ENCODE data around the gene ITGAV.

The ITGAV gene

DNA sequence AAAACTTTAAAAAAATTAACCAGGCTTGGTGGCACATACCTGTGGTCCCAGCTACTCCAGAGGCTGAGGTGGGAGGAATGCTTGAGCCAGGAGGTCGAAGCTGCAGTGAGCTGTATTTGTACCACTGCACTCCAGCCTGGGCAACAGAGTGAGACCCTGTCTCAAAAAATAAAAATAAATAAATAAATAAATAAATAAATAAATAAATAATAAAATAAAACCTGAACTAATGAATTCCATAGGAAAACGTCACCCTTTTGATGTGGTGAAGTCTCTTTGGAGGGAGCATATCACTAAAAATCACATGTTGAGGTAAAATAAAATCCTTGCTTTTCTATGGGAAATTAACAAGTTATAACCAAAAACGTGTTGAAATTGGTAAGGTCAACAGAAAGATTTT, 29.6 kb upstream of the ITGAV start:
- TF ChIP-seq RAD21 (IDR thresholded peaks at IDR 0.05; ENCODE audit: low read depth) (no peak), YY1 (IDR thresholded peaks at IDR 0.05; ENCODE audit: low read depth) (no peak), ZBTB7A (IDR thresholded peaks at IDR 0.05; ENCODE audit: low read depth) (no peak), TEAD4 (IDR thresholded peaks at IDR 0.05) (no peak), EGR1 (IDR thresholded peaks at IDR 0.05) (no peak), CREB1 (IDR thresholded peaks at IDR 0.05; ENCODE audit: low read depth) (no peak), EP300 (IDR thresholded peaks at IDR 0.05; ENCODE audit: borderline replicate concordance) (no peak), CEBPB (IDR thresholded peaks at IDR 0.05) (no peak), NFIC (IDR thresholded peaks at IDR 0.05) (no peak), FOXM1 (IDR thresholded peaks at IDR 0.05; ENCODE audit: borderline replicate concordance, low read depth) (no peak), TCF12 (IDR thresholded peaks at IDR 0.05; ENCODE audit: low read depth) (no peak), TAF1 (IDR thresholded peaks at IDR 0.05; ENCODE audit: low read depth) (no peak)
- TF ChIP-seq, protein P1, sequence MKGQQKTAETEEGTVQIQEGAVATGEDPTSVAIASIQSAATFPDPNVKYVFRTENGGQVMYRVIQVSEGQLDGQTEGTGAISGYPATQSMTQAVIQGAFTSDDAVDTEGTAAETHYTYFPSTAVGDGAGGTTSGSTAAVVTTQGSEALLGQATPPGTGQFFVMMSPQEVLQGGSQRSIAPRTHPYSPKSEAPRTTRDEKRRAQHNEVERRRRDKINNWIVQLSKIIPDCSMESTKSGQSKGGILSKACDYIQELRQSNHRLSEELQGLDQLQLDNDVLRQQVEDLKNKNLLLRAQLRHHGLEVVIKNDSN (IDR thresholded peaks at IDR 0.05), result no peak
- TF ChIP-seq, protein P2, sequence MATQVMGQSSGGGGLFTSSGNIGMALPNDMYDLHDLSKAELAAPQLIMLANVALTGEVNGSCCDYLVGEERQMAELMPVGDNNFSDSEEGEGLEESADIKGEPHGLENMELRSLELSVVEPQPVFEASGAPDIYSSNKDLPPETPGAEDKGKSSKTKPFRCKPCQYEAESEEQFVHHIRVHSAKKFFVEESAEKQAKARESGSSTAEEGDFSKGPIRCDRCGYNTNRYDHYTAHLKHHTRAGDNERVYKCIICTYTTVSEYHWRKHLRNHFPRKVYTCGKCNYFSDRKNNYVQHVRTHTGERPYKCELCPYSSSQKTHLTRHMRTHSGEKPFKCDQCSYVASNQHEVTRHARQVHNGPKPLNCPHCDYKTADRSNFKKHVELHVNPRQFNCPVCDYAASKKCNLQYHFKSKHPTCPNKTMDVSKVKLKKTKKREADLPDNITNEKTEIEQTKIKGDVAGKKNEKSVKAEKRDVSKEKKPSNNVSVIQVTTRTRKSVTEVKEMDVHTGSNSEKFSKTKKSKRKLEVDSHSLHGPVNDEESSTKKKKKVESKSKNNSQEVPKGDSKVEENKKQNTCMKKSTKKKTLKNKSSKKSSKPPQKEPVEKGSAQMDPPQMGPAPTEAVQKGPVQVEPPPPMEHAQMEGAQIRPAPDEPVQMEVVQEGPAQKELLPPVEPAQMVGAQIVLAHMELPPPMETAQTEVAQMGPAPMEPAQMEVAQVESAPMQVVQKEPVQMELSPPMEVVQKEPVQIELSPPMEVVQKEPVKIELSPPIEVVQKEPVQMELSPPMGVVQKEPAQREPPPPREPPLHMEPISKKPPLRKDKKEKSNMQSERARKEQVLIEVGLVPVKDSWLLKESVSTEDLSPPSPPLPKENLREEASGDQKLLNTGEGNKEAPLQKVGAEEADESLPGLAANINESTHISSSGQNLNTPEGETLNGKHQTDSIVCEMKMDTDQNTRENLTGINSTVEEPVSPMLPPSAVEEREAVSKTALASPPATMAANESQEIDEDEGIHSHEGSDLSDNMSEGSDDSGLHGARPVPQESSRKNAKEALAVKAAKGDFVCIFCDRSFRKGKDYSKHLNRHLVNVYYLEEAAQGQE (IDR thresholded peaks at IDR 0.05; ENCODE audit: low read depth), result no peak
- TF ChIP-seq, protein P3, sequence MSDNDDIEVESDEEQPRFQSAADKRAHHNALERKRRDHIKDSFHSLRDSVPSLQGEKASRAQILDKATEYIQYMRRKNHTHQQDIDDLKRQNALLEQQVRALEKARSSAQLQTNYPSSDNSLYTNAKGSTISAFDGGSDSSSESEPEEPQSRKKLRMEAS (IDR thresholded peaks at IDR 0.05), result no peak

DNA sequence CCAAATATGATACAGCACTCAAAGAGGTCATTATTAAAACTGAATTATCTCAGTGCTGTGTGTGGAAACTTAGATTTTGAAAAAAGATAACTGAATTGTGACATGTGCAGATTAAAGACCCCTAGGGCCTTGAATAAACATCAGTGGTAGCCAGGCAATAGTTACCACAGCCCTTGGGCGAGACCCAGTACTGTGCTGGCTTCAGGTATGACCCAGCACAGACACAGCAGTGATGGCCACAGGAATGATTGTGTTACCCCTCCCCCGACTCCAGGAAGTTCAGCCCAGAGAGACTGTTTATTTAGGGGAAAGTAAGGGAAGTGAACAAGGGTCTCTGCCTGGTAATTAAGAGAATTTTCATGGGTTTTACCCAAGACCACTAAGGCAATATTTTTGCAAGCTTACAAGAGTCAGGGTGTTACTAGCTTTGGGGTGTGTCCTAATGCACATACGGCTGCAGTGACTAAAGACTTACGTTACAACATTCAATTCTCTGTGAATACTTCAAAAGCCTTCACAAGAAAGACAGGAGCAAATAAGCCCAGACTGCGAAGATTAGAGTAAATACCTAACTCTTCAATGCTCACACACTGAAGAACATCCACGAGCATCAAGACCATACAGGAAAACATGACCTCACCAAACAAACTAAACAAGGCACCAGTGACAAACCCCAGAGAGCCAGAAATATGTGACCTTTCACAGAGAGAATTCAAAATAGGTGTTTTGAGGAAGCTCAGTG, 28.2 kb upstream of the ITGAV start:
- TF ChIP-seq, protein P3 (IDR thresholded peaks at IDR 0.05), result no peak
- TF ChIP-seq, protein P1 (IDR thresholded peaks at IDR 0.05), result no peak
- TF ChIP-seq TCF12 (IDR thresholded peaks at IDR 0.05; ENCODE audit: low read depth) (no peak), FOXM1 (IDR thresholded peaks at IDR 0.05; ENCODE audit: borderline replicate concordance, low read depth) (no peak), EP300 (IDR thresholded peaks at IDR 0.05; ENCODE audit: borderline replicate concordance) (no peak), ZBTB7A (IDR thresholded peaks at IDR 0.05; ENCODE audit: low read depth) (no peak), NFIC (IDR thresholded peaks at IDR 0.05) (no peak), RAD21 (IDR thresholded peaks at IDR 0.05; ENCODE audit: low read depth) (no peak), TAF1 (IDR thresholded peaks at IDR 0.05; ENCODE audit: low read depth) (no peak), CEBPB (IDR thresholded peaks at IDR 0.05) (no peak), TEAD4 (IDR thresholded peaks at IDR 0.05) (no peak), YY1 (IDR thresholded peaks at IDR 0.05; ENCODE audit: low read depth) (no peak), EGR1 (IDR thresholded peaks at IDR 0.05) (no peak), CREB1 (IDR thresholded peaks at IDR 0.05; ENCODE audit: low read depth) (no peak)
- TF ChIP-seq, protein P2 (IDR thresholded peaks at IDR 0.05; ENCODE audit: low read depth), result no peak

DNA sequence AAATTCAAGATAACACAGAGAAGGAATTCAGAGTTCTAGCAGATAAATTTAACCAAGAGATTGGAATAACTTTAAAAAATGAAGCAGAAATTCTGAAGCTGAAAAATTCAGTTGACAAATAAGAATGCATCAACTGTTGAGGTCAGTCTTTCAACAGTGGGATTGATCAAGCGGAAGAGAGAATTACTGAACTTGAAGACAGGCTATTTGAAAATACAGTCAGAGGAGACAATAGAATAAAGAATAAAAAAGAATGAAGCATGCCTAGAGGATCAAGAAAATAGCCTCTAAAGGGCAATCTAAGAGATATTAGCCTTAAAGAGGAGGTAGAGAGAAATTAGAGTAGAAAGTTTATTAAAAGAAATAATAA, 27.7 kb upstream of the ITGAV start:
- no peak for TF ChIP-seq NFIC (IDR thresholded peaks at IDR 0.05)
- no peak for TF ChIP-seq TAF1 (IDR thresholded peaks at IDR 0.05; ENCODE audit: low read depth)
- TF ChIP-seq, protein P2 (IDR thresholded peaks at IDR 0.05; ENCODE audit: low read depth), result no peak
- no peak for TF ChIP-seq TCF12 (IDR thresholded peaks at IDR 0.05; ENCODE audit: low read depth)
- TF ChIP-seq FOXM1 (IDR thresholded peaks at IDR 0.05; ENCODE audit: borderline replicate concordance, low read depth), result no peak
- no peak for TF ChIP-seq YY1 (IDR thresholded peaks at IDR 0.05; ENCODE audit: low read depth)
- TF ChIP-seq, protein P1 (IDR thresholded peaks at IDR 0.05), result no peak
- TF ChIP-seq ZBTB7A (IDR thresholded peaks at IDR 0.05; ENCODE audit: low read depth), result no peak
- no peak for TF ChIP-seq RAD21 (IDR thresholded peaks at IDR 0.05; ENCODE audit: low read depth)
- TF ChIP-seq CREB1 (IDR thresholded peaks at IDR 0.05; ENCODE audit: low read depth), result no peak
- no peak for TF ChIP-seq CEBPB (IDR thresholded peaks at IDR 0.05)
- no peak for TF ChIP-seq TEAD4 (IDR thresholded peaks at IDR 0.05)
- TF ChIP-seq EGR1 (IDR thresholded peaks at IDR 0.05), result no peak
- TF ChIP-seq EP300 (IDR thresholded peaks at IDR 0.05; ENCODE audit: borderline replicate concordance), result no peak
- TF ChIP-seq, protein P3 (IDR thresholded peaks at IDR 0.05), result no peak

All from Ishikawa (cell line).